ENCODE measurements around the gene TRAT1. TPM values are rescaled to one million over a fixed set of nuclear protein-coding genes. Genes with fewer than 3 reads are reported as not detected.

The TRAT1 gene
- total RNA-seq, 4 donors from 2014 or later: 0.17 to 0.26 TPM; not detected in 2

DNA sequence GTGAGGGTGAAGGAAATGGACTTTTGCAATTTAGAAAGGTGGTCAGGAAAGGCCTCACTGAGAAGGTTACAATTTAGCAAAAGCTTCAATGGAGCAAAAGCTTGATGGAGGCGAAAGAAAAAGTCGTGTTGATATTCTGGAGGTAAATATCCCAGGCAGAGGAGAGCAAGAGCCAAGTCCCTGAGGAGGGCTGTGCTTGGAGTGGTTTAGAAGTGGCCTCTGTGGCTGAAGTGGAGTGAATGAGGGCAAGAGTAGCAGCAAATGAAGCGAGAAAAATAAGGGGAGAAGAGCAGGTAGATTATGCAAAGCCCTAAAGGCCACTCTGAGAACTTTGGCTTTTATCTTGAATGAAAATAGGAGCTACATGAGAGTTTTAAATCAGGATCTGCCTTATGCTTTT, 76.9 kb downstream of the TRAT1 start:
- DNase-seq (ENCODE audit: extremely low spot score): no peak
- no peaks in the 10 kb centered on the region for H3K27me3 ChIP-seq
- no peak overlapping the region for H3K4me3 ChIP-seq
- 71% methylated on average over 3 of the region's 3 CpGs for WGBS
- H3K27ac ChIP-seq (replicated peaks in 1 of 4): no peak overlapping the region
- no peaks in the 10 kb centered on the region for H3K9me3 ChIP-seq
- intact Hi-C loops (cut with DNase I): no loop called here
- TF ChIP-seq, protein P1, sequence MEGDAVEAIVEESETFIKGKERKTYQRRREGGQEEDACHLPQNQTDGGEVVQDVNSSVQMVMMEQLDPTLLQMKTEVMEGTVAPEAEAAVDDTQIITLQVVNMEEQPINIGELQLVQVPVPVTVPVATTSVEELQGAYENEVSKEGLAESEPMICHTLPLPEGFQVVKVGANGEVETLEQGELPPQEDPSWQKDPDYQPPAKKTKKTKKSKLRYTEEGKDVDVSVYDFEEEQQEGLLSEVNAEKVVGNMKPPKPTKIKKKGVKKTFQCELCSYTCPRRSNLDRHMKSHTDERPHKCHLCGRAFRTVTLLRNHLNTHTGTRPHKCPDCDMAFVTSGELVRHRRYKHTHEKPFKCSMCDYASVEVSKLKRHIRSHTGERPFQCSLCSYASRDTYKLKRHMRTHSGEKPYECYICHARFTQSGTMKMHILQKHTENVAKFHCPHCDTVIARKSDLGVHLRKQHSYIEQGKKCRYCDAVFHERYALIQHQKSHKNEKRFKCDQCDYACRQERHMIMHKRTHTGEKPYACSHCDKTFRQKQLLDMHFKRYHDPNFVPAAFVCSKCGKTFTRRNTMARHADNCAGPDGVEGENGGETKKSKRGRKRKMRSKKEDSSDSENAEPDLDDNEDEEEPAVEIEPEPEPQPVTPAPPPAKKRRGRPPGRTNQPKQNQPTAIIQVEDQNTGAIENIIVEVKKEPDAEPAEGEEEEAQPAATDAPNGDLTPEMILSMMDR (IDR thresholded peaks at IDR 0.05): no peak
- TF ChIP-seq POLR2AphosphoS5 (IDR thresholded peaks at IDR 0.05) (no peak), EP300 (IDR thresholded peaks at IDR 0.05) (no peak), POLR2A (IDR thresholded peaks at IDR 0.05; ENCODE audit: low read depth) (no peak)
- no peaks in the 10 kb centered on the region for H3K4me1 ChIP-seq
- H3K36me3 ChIP-seq: no peaks in the 10 kb centered on the region

Other genes starting within 250 kb of the TRAT1 start
- 1 to 10 TPM; 2.0 to 6.2 (median 2.1) TPM for gene CIP2A, start 233.3 kb upstream of the TRAT1 start, total RNA-seq
- gene DZIP3, start 233.1 kb upstream of the TRAT1 start, total RNA-seq: 10 to 100 TPM in 1 of 4 donors, 1 to 10 TPM in 3; 6.7 to 14.5 (median 8.7) TPM
- gene RETNLB, start 65.4 kb upstream of the TRAT1 start, total RNA-seq: not detected
- not detected for gene GUCA1C, start 131.1 kb downstream of the TRAT1 start, total RNA-seq

Data from esophagus muscularis mucosa (tissue), 4 donors.